ENCODE results near the gene RPN2. TPM values are rescaled to one million over a fixed set of nuclear protein-coding genes. Genes with fewer than 3 reads are reported as not detected.

RPN2 gene
- total RNA-seq, 1 experiment from 2014 or later, result 226 TPM

GRCh38 chr20:37280403-37280802 lies 101.3 kb downstream of the RPN2 start:
- H3K4me3 Mint-ChIP-seq (ENCODE audit: unreplicated experiment), result no peak overlapping the region
- H3K27me3 Mint-ChIP-seq (ENCODE audit: insufficient read depth, unreplicated experiment), result no peaks in the 10 kb centered on the region
- no peak overlapping the region for H3K27ac Mint-ChIP-seq (ENCODE audit: low read depth, unreplicated experiment)
- DNase-seq (ENCODE audit: unreplicated experiment), result no peak
- no peaks in the 10 kb centered on the region for H3K36me3 Mint-ChIP-seq (ENCODE audit: insufficient read depth, unreplicated experiment)
- no TSS peak for BruUV-seq (replicated peaks)
- CTCF ChIA-PET, result interaction anchor here (0.6 to 2.4 kb wide), 9 partner anchors 8 to 252 kb away, joined by 3 to 7 read pairs (median 4); partner anchors contain the start of gene MANBAL
- H3K9me3 Mint-ChIP-seq (ENCODE audit: unreplicated experiment), result no peaks in the 10 kb centered on the region
- no peak for TF ChIP-seq CTCF (IDR thresholded peaks at IDR 0.05; ENCODE audit: unreplicated experiment)
- H3K4me1 Mint-ChIP-seq (ENCODE audit: insufficient read depth, unreplicated experiment), result peaks cover 13% of the 10 kb centered on the region
- POLR2A ChIA-PET, result interaction anchor here (0.8 to 2.3 kb wide), 6 partner anchors 9 to 609 kb away, joined by 3 to 15 read pairs (median 4); partner anchors contain the start of genes BLCAP and MANBAL
- intact Hi-C loops (cut with micrococcal nuclease), result no loop called here

DNA sequence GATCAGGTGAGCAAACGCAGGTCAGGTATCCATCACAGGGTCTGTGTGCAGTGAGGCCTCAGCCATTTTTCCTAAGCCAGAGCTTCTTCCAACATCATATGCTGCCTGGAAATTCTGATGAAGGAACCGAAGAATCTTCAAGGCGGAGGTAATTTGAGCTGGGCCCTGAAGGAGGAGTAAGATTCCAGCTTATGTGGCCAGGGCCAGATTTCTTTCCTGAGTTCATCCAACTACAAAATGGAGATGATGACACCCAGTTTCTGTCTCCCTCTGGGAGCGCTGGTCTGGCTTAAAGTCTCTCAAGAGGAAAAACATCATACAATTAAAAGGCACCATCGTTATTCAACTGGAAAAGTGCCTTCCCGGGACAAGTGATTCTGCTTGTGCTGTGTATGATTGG lies 103.4 kb downstream of the RPN2 start:
- intact Hi-C loops (cut with micrococcal nuclease), result loop anchor here (2.0 kb wide), 1 partner anchor 102 kb away; no protein-coding TSS in a partner anchor
- Mint-ChIP-seq H3K9me3 (ENCODE audit: unreplicated experiment) (no peaks in the 10 kb centered on the region), H3K27ac (ENCODE audit: low read depth, unreplicated experiment) (no peak overlapping the region), H3K27me3 (ENCODE audit: insufficient read depth, unreplicated experiment) (no peaks in the 10 kb centered on the region), H3K4me3 (ENCODE audit: unreplicated experiment) (no peak overlapping the region), H3K4me1 (ENCODE audit: insufficient read depth, unreplicated experiment) (peaks cover 5% of the 10 kb centered on the region), H3K36me3 (ENCODE audit: insufficient read depth, unreplicated experiment) (no peaks in the 10 kb centered on the region)
- POLR2A ChIA-PET, result interaction anchor here (0.6 to 1.2 kb wide), 12 partner anchors 11 to 251 kb away, joined by 3 to 7 read pairs (median 4); no protein-coding TSS in a partner anchor
- TF ChIP-seq CTCF (IDR thresholded peaks at IDR 0.05; ENCODE audit: unreplicated experiment), result peak; percentile 56
- BruUV-seq (replicated peaks), result no TSS peak
- CTCF ChIA-PET, result interaction anchor here (0.8 to 3.8 kb wide), 15 partner anchors 10 to 733 kb away, joined by 3 to 26 read pairs (median 4); no protein-coding TSS in a partner anchor
- peak; percentile 60 for DNase-seq (ENCODE audit: unreplicated experiment)

DNA sequence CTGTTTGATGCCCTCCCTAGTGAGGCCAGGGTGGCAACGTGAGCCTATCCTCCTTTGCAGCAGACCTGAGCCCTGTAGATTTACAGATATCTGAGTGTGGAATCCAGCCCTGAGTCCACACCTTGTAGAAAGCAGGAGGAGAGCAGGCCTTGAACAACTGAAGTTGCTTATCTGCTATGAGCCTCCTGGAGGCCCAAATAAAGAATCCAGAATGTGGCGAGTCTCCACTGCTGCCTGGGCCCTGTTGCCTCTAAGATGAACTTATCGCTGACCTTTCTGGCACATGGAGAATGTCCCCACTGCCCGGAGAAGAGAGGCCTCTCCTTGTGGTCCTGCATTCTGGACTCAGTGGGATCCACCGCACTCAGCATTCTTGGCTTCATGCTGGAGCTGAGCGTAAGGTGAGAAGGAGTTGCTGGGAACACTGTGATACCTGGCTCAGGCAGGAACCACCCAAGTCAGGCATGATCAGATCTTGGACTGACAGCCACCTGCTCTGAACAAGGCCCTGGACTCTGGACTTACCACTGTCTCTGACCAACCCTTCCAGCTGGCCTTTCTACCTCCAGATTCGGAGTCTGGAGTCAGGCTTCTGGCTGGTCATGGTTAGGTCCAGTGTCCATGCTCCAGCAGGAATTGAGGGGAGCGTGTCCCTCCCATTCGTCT lies 104.5 kb downstream of the RPN2 start:
- H3K9me3 Mint-ChIP-seq (ENCODE audit: unreplicated experiment), result no peaks in the 10 kb centered on the region
- no peak for DNase-seq (ENCODE audit: unreplicated experiment)
- H3K36me3 Mint-ChIP-seq (ENCODE audit: insufficient read depth, unreplicated experiment), result no peaks in the 10 kb centered on the region
- H3K4me1 Mint-ChIP-seq (ENCODE audit: insufficient read depth, unreplicated experiment), result peaks cover 13% of the 10 kb centered on the region
- no TSS peak for BruUV-seq (replicated peaks)
- no peak for TF ChIP-seq CTCF (IDR thresholded peaks at IDR 0.05; ENCODE audit: unreplicated experiment)
- no peak overlapping the region for H3K27ac Mint-ChIP-seq (ENCODE audit: low read depth, unreplicated experiment)
- intact Hi-C loops (cut with micrococcal nuclease), result loop anchor here (2.0 kb wide), 1 partner anchor 101 kb away; no protein-coding TSS in a partner anchor
- ChIA-PET POLR2A (interaction anchor here (1.0 kb wide), 1 partner anchor 113 kb away, joined by 4 read pairs; no protein-coding TSS in a partner anchor), CTCF (interaction anchor here (0.6 to 3.8 kb wide), 7 partner anchors 13 to 251 kb away, joined by 3 to 26 read pairs (median 5); no protein-coding TSS in a partner anchor)
- no peaks in the 10 kb centered on the region for H3K27me3 Mint-ChIP-seq (ENCODE audit: insufficient read depth, unreplicated experiment)
- H3K4me3 Mint-ChIP-seq (ENCODE audit: unreplicated experiment), result no peak overlapping the region

GRCh38 chr20:37284691-37285161 lies 105.6 kb downstream of the RPN2 start:
- Mint-ChIP-seq H3K9me3 (ENCODE audit: unreplicated experiment) (no peaks in the 10 kb centered on the region), H3K27me3 (ENCODE audit: insufficient read depth, unreplicated experiment) (no peaks in the 10 kb centered on the region), H3K4me3 (ENCODE audit: unreplicated experiment) (no peak overlapping the region), H3K27ac (ENCODE audit: low read depth, unreplicated experiment) (no peak overlapping the region), H3K36me3 (ENCODE audit: insufficient read depth, unreplicated experiment) (no peaks in the 10 kb centered on the region), H3K4me1 (ENCODE audit: insufficient read depth, unreplicated experiment) (peaks cover 8% of the 10 kb centered on the region)
- ChIA-PET CTCF (interaction anchor here (0.7 to 3.8 kb wide), 6 partner anchors 8 to 105 kb away, joined by 3 to 26 read pairs (median 5); no protein-coding TSS in a partner anchor), POLR2A (interaction anchor here (0.6 kb wide), 1 partner anchor 10 kb away, joined by 3 read pairs; no protein-coding TSS in a partner anchor)
- DNase-seq (ENCODE audit: unreplicated experiment), result no peak
- TF ChIP-seq CTCF (IDR thresholded peaks at IDR 0.05; ENCODE audit: unreplicated experiment), result no peak
- intact Hi-C loops (cut with micrococcal nuclease), result no loop called here
- BruUV-seq (replicated peaks), result no TSS peak
